ENCODE measurements around the gene PDGFC.

- TF ChIP-seq CTCF (IDR thresholded peaks at IDR 0.05) (no peak), POLR2AphosphoS5 (IDR thresholded peaks at IDR 0.05) (no peak)
These were observed 206.8 kb downstream of the PDGFC start for GRCh38 chr4:156764846-156765245.

Measured in gastroesophageal sphincter (tissue), 3 donors.